SK-N-SH treated with all-trans-retinoic acid at 6 μM for 48 hours (cell line): Measurements from ENCODE around the gene SLC22A2.

Experiments used
- ATAC-seq: fragments of 200-7000 bp; cut with Tn5 transposase; 3 replicates; pipeline ENCODE4 v1.9.1; 2020; ENCODE audit warnings: mild to moderate bottlenecking, moderate library complexity
- ARNTL ChIP-seq: fragments of 450-650 bp; formaldehyde crosslinking; IDR thresholded peaks from 2 replicates; pipeline ENCODE4 v1.5.0; 2020; ENCODE audit warnings: low read depth, mild to moderate bottlenecking, moderate library complexity, borderline replicate concordance
- BACH2 ChIP-seq: fragments of 250-450 bp; sonication (Bioruptor Pico); IDR thresholded peaks from 2 replicates; pipeline ENCODE4 v1.9.0; 2021; ENCODE audit warnings: mild to moderate bottlenecking, borderline replicate concordance
- CREB5 ChIP-seq: fragments of 250-450 bp; sonication (Bioruptor Pico); IDR thresholded peaks from 2 replicates; pipeline ENCODE4 v1.5.1; 2020; ENCODE audit warnings: low read depth, mild to moderate bottlenecking, moderate library complexity
- CSDC2 ChIP-seq: fragments of 250-450 bp; sonication (Bioruptor Pico); IDR thresholded peaks from 2 replicates; pipeline ENCODE4 v1.5.0; 2020; ENCODE audit warnings: mild to moderate bottlenecking, moderate library complexity
- CSRNP3 ChIP-seq: fragments of 250-450 bp; sonication (Bioruptor Pico); IDR thresholded peaks from 2 replicates; pipeline ENCODE4 v1.5.1; 2021; ENCODE audit warnings: mild to moderate bottlenecking, moderate library complexity
- ESRRG ChIP-seq: fragments of 250-450 bp; sonication (Bioruptor Pico); IDR thresholded peaks from 2 replicates; pipeline ENCODE4 v1.6.1; 2021; ENCODE audit warnings: mild to moderate bottlenecking
- GLIS3 ChIP-seq: fragments of 250-450 bp; sonication (Bioruptor Pico); IDR thresholded peaks from 2 replicates; pipeline ENCODE4 v1.5.0; 2020; ENCODE audit warnings: mild to moderate bottlenecking, moderate library complexity
- ISL1 ChIP-seq: fragments of 250-450 bp; sonication (Bioruptor Pico); IDR thresholded peaks from 2 replicates; pipeline ENCODE4 v2.1.2; 2022; ENCODE audit warnings: mild to moderate bottlenecking, moderate library complexity
- OSR1 ChIP-seq: fragments of 250-450 bp; sonication (Bioruptor Pico); IDR thresholded peaks from 2 replicates; pipeline ENCODE4 v1.8.0; 2022; ENCODE audit warnings: moderate library complexity, mild to moderate bottlenecking, inconsistent platforms
- PATZ1 ChIP-seq: fragments of 250-450 bp; sonication (Bioruptor Pico); IDR thresholded peaks from 2 replicates; pipeline ENCODE4 v1.8.0; 2020; ENCODE audit warnings: mild to moderate bottlenecking, moderate library complexity, borderline replicate concordance
- POU6F1 ChIP-seq: fragments of 250-450 bp; sonication (Bioruptor Pico); IDR thresholded peaks from 2 replicates; pipeline ENCODE4 v1.8.0; 2021; ENCODE audit warnings: low read depth, mild to moderate bottlenecking, moderate library complexity, borderline replicate concordance
- PPARA ChIP-seq: fragments of 250-450 bp; sonication (Bioruptor Pico); IDR thresholded peaks from 2 replicates; pipeline ENCODE4 v1.5.0; 2020; ENCODE audit warnings: mild to moderate bottlenecking, borderline replicate concordance
- RARB ChIP-seq: fragments of 250-450 bp; sonication (Bioruptor Pico); IDR thresholded peaks from 2 replicates; pipeline ENCODE4 v1.8.0; 2021; ENCODE audit warnings: mild to moderate bottlenecking, moderate library complexity
- TCF4 ChIP-seq: fragments of 250-450 bp; sonication (Bioruptor Pico); IDR thresholded peaks from 2 replicates; pipeline ENCODE4 v1.8.0; 2021; ENCODE audit warnings: mild to moderate bottlenecking, moderate library complexity, borderline replicate concordance
- TSHZ2 ChIP-seq: fragments of 250-450 bp; sonication (Bioruptor Pico); IDR thresholded peaks from 2 replicates; pipeline ENCODE4 v1.5.0; 2020; ENCODE audit warnings: mild to moderate bottlenecking, moderate library complexity
- ZC3H10 ChIP-seq: fragments of 250-450 bp; sonication (Bioruptor Pico); IDR thresholded peaks from 2 replicates; pipeline ENCODE4 v1.5.1; 2021; ENCODE audit warnings: mild to moderate bottlenecking, moderate library complexity
- ZFP3 ChIP-seq: fragments of 250-450 bp; sonication (Bioruptor Pico); IDR thresholded peaks from 2 replicates; pipeline ENCODE4 v1.5.0; 2020; ENCODE audit warnings: mild to moderate bottlenecking, moderate library complexity
- ZNF70 ChIP-seq: fragments of 450-650 bp; formaldehyde crosslinking; IDR thresholded peaks from 2 replicates; pipeline ENCODE4 v1.5.0; 2020; ENCODE audit warnings: mild to moderate bottlenecking, moderate library complexity
- ZNF8 ChIP-seq: fragments of 450-650 bp; formaldehyde crosslinking; IDR thresholded peaks from 2 replicates; pipeline ENCODE4 v1.5.0; 2020; ENCODE audit warnings: mild to moderate bottlenecking, moderate library complexity

Gene SLC22A2

GRCh38 chr6:160222491-160222890 lies 36.1 kb downstream of the SLC22A2 start:
- no peak for ATAC-seq
- TF ChIP-seq PATZ1 (CRISPR knock-in tag) (no peak), GLIS3 (CRISPR knock-in tag) (no peak), ZC3H10 (CRISPR knock-in tag) (no peak), TSHZ2 (CRISPR knock-in tag) (no peak), ESRRG (no peak), ZNF8 (no peak), ZNF70 (CRISPR knock-in tag) (no peak), BACH2 (CRISPR knock-in tag) (no peak), CSRNP3 (CRISPR knock-in tag) (no peak), PPARA (CRISPR knock-in tag) (no peak), POU6F1 (CRISPR knock-in tag) (no peak), CSDC2 (CRISPR knock-in tag) (no peak), ZFP3 (CRISPR knock-in tag) (no peak), CREB5 (CRISPR knock-in tag) (no peak), TCF4 (CRISPR knock-in tag) (no peak)

- no peak for ATAC-seq
- TF ChIP-seq OSR1, result no peak
- TF ChIP-seq ZNF8, result no peak
- no peak for TF ChIP-seq POU6F1 (CRISPR knock-in tag)
- no peak for TF ChIP-seq ARNTL (CRISPR knock-in tag)
- TF ChIP-seq ESRRG, result no peak
- no peak for TF ChIP-seq ZC3H10 (CRISPR knock-in tag)
- TF ChIP-seq GLIS3 (CRISPR knock-in tag), result no peak
- no peak for TF ChIP-seq CSDC2 (CRISPR knock-in tag)
- no peak for TF ChIP-seq ISL1 (CRISPR knock-in tag)
- no peak for TF ChIP-seq TSHZ2 (CRISPR knock-in tag)
- TF ChIP-seq CREB5 (CRISPR knock-in tag), result no peak
- TF ChIP-seq PATZ1 (CRISPR knock-in tag), result no peak
- no peak for TF ChIP-seq CSRNP3 (CRISPR knock-in tag)
- TF ChIP-seq RARB (CRISPR knock-in tag), result no peak
These were observed 36.7 kb downstream of the SLC22A2 start for GRCh38 chr6:160221918-160222317.
